Lower lobe of right lung (tissue), 2 donors: ENCODE results near the gene COL12A1. TPM values are rescaled to one million over a fixed set of nuclear protein-coding genes. Genes with fewer than 3 reads are reported as not detected.

Source experiments
- ATAC-seq, 2 donors: fragments of 200-7000 bp; cut with Tn5 transposase; one replicate each; pipeline ENCODE4 v1.9.1; 2020 to 2022; ENCODE audit warnings: mild to moderate bottlenecking in 2 of 2, moderate library complexity in 2 of 2
- DNase-seq: peaks from one replicate; pipeline ENCODE4 v3.0.0-alpha.2; 2020
- H3K27ac ChIP-seq: fragments of 200-600 bp; one replicate; pipeline ENCODE4 v1.8.0; 2022
- H3K27me3 ChIP-seq: fragments of 200-600 bp; one replicate; pipeline ENCODE4 v1.8.0; 2022; ENCODE audit warnings: low read depth
- H3K36me3 ChIP-seq: fragments of 200-600 bp; one replicate; pipeline ENCODE4 v1.8.0; 2022; ENCODE audit warnings: mild to moderate bottlenecking
- H3K4me1 ChIP-seq: fragments of 200-600 bp; one replicate; pipeline ENCODE4 v1.8.0; 2022
- H3K4me3 ChIP-seq: fragments of 200-600 bp; one replicate; pipeline ENCODE4 v1.8.0; 2022; ENCODE audit warnings: mild to moderate bottlenecking
- H3K9me3 ChIP-seq: fragments of 200-600 bp; one replicate; pipeline ENCODE4 v1.8.0; 2022
- intact Hi-C: fragments of 100-400 bp; cut with DNase I; formaldehyde crosslinking; loops from one replicate; pipeline ENCODE4 v1.11.0; 2022
- total RNA-seq: library from RNA; stranded (reverse); fragmentation: NEBNext Ultra II Directional; extraction: Animal tissue kit (Norgen Biotek cat#: 25700); gene quantifications from one replicate; pipeline ENCODE4 v1.2.1, GENCODE V29; 2021
- TF ChIP-seq, protein P1 (sequence below): fragments of 200-600 bp; IDR thresholded peaks from one replicate; pipeline ENCODE4 v1.8.0; 2022; ENCODE audit warnings: antibody characterized with exemption, mild to moderate bottlenecking
- donor health status: DM: no; HTN: yes; CAD: no; lungs with severe emphysema.

Gene COL12A1
- total RNA-seq, 1 donor from 2014 or later, result 36.6 TPM

GRCh38 chr6:75115481-75115880 lies 90.4 kb downstream of the COL12A1 start:
- H3K9me3 ChIP-seq, result no peaks in the 10 kb centered on the region
- TF ChIP-seq, protein P1, sequence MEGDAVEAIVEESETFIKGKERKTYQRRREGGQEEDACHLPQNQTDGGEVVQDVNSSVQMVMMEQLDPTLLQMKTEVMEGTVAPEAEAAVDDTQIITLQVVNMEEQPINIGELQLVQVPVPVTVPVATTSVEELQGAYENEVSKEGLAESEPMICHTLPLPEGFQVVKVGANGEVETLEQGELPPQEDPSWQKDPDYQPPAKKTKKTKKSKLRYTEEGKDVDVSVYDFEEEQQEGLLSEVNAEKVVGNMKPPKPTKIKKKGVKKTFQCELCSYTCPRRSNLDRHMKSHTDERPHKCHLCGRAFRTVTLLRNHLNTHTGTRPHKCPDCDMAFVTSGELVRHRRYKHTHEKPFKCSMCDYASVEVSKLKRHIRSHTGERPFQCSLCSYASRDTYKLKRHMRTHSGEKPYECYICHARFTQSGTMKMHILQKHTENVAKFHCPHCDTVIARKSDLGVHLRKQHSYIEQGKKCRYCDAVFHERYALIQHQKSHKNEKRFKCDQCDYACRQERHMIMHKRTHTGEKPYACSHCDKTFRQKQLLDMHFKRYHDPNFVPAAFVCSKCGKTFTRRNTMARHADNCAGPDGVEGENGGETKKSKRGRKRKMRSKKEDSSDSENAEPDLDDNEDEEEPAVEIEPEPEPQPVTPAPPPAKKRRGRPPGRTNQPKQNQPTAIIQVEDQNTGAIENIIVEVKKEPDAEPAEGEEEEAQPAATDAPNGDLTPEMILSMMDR, result no peak
- intact Hi-C loops, result no loop called here
- H3K27ac ChIP-seq, result no peak overlapping the region
- no peaks in the 10 kb centered on the region for H3K27me3 ChIP-seq
- no peaks in the 10 kb centered on the region for H3K4me1 ChIP-seq
- no peak overlapping the region for H3K4me3 ChIP-seq
- H3K36me3 ChIP-seq, result no peaks in the 10 kb centered on the region
- DNase-seq (no peak), ATAC-seq (no peak)

GRCh38 chr6:75114806-75115205 lies 91.0 kb downstream of the COL12A1 start:
- H3K4me1 ChIP-seq, result no peaks in the 10 kb centered on the region
- DNase-seq, result no peak
- H3K27ac ChIP-seq, result no peak overlapping the region
- no peaks in the 10 kb centered on the region for H3K36me3 ChIP-seq
- TF ChIP-seq, protein P1, result no peak
- no peaks in the 10 kb centered on the region for H3K9me3 ChIP-seq
- no peak overlapping the region for H3K4me3 ChIP-seq
- H3K27me3 ChIP-seq, result no peaks in the 10 kb centered on the region
- ATAC-seq, result no peak
- intact Hi-C loops, result no loop called here

DNA sequence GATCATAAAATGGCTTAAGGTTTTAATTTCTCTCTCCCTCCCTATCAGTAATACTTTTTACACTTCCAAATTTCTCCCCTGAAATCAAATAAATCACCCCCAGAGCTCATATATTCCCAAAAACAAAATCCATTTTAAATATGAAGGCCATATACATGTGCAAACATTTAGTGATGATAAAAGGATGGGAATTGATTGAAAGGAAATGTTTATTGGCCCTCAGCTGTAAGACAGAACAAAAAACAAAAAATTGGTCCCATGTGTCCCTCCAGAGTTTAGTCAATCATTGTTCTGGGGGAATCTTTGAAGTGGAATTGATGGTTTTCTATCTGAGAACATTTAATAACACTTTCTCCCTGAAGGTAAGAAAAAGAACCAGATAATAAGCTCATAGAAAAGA lies 91.7 kb downstream of the COL12A1 start:
- no peak for ATAC-seq
- TF ChIP-seq, protein P1, result no peak
- Histone ChIP-seq H3K4me1 (no peaks in the 10 kb centered on the region), H3K9me3 (no peaks in the 10 kb centered on the region), H3K27me3 (no peaks in the 10 kb centered on the region), H3K27ac (no peak overlapping the region), H3K4me3 (no peak overlapping the region), H3K36me3 (no peaks in the 10 kb centered on the region)
- no peak for DNase-seq
- intact Hi-C loops, result no loop called here

- no peaks in the 10 kb centered on the region for H3K27me3 ChIP-seq
- no peak overlapping the region for H3K27ac ChIP-seq
- ATAC-seq (no peak), DNase-seq (no peak)
- no peaks in the 10 kb centered on the region for H3K9me3 ChIP-seq
- TF ChIP-seq, protein P1, result no peak
- H3K4me3 ChIP-seq, result no peak overlapping the region
- H3K4me1 ChIP-seq, result no peaks in the 10 kb centered on the region
- intact Hi-C loops, result no loop called here
- H3K36me3 ChIP-seq, result no peaks in the 10 kb centered on the region
These were observed 92.4 kb downstream of the COL12A1 start for GRCh38 chr6:75113446-75113845.

GRCh38 chr6:75109765-75110164 lies 96.1 kb downstream of the COL12A1 start:
- Histone ChIP-seq H3K27ac (no peak overlapping the region), H3K4me1 (no peaks in the 10 kb centered on the region), H3K4me3 (no peak overlapping the region), H3K27me3 (no peaks in the 10 kb centered on the region), H3K9me3 (no peaks in the 10 kb centered on the region), H3K36me3 (no peaks in the 10 kb centered on the region)
- intact Hi-C loops, result no loop called here
- TF ChIP-seq, protein P1, result no peak
- DNase-seq (no peak), ATAC-seq (no peak)

DNA sequence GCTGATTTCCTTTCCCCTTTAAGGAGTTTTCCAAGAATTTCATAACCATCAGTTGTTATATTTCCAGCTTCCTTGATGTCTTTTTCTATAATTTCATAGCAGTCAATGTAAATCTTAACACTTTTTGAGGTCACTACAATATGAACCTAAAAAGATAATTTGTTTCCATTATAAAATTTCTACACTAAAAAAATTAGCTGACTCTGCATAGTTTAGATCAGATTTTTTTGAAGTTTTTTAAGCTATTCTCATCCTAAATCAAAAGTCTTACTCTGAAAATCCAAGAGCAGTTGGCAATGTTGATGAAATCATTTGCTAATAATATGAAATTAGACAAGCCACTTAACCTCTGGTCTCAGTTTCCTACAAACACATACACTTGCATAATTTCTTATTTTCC lies 96.8 kb downstream of the COL12A1 start:
- TF ChIP-seq, protein P1, result no peak
- Histone ChIP-seq H3K27ac (no peak overlapping the region), H3K4me1 (no peaks in the 10 kb centered on the region), H3K9me3 (no peaks in the 10 kb centered on the region), H3K4me3 (no peak overlapping the region), H3K27me3 (no peaks in the 10 kb centered on the region), H3K36me3 (no peaks in the 10 kb centered on the region)
- intact Hi-C loops, result no loop called here
- ATAC-seq, result no peak
- no peak for DNase-seq
